DND-41 (cell line): ENCODE measurements around the gene HOXA3.

Source experiments
- ATAC-seq: fragments of 200-7000 bp; cut with Tn5 transposase; 3 replicates; pipeline ENCODE4 v1.9.1; 2021; ENCODE audit warnings: low read depth; ENCODE audit not compliant: insufficient read depth
- DNase-seq: peaks from one replicate; pipeline ENCODE4 v3.0.0-alpha.2; 2020
- H2AFZ ChIP-seq: 2 replicates; pipeline ENCODE4 v1.6.0; 2012; ENCODE audit warnings: low read depth, low read length
- H3K27ac ChIP-seq: 2 replicates; pipeline ENCODE4 v1.5.1; 2012; ENCODE audit warnings: low read length, inconsistent platforms
- H3K27me3 ChIP-seq: fragments of 200-600 bp; sonication (generic); 2 replicates; pipeline ENCODE4 v1.6.0; 2012; ENCODE audit warnings: low read length, mild to moderate bottlenecking, inconsistent platforms; ENCODE audit not compliant: insufficient read depth, poor library complexity
- H3K36me3 ChIP-seq: 2 replicates; pipeline ENCODE4 v1.5.1; 2012; ENCODE audit warnings: low read length, inconsistent platforms; ENCODE audit not compliant: insufficient read depth
- H3K4me1 ChIP-seq: 2 replicates; pipeline ENCODE4 v1.5.1; 2012; ENCODE audit warnings: mild to moderate bottlenecking, low read length; ENCODE audit not compliant: insufficient read depth
- H3K4me2 ChIP-seq: 2 replicates; pipeline ENCODE4 v1.6.0; 2012; ENCODE audit warnings: mild to moderate bottlenecking, moderate library complexity, low read length, inconsistent platforms; ENCODE audit not compliant: insufficient read depth
- H3K4me3 ChIP-seq, 2 experiments: fragments of 200-600 bp in 1 of 2; shearing (Covaris generic) in 1 of 2; 2 replicates each; pipeline ENCODE4 v1.5.1; 2012 to 2016; ENCODE audit warnings: inconsistent platforms in 2 of 2, low read length in 2 of 2, mild to moderate bottlenecking in 2 of 2, low read depth in 1 of 2, moderate library complexity in 1 of 2
- H3K79me2 ChIP-seq: 2 replicates; pipeline ENCODE4 v1.6.0; 2012; ENCODE audit warnings: low read length, inconsistent platforms; ENCODE audit not compliant: insufficient read depth
- H3K9ac ChIP-seq: 2 replicates; pipeline ENCODE4 v1.6.0; 2012; ENCODE audit warnings: low read depth, mild to moderate bottlenecking, inconsistent platforms, low read length, moderate library complexity
- H3K9me3 ChIP-seq: 2 replicates; pipeline ENCODE4 v1.5.1; 2012; ENCODE audit warnings: low read length, moderate library complexity, mild to moderate bottlenecking, inconsistent platforms; ENCODE audit not compliant: insufficient read depth, severe bottlenecking
- H4K20me1 ChIP-seq: 2 replicates; pipeline ENCODE4 v1.6.0; 2012; ENCODE audit warnings: low read length; ENCODE audit not compliant: insufficient read depth
- CTCF ChIP-seq: IDR thresholded peaks from 2 replicates; pipeline ENCODE4 v1.5.1; 2012; ENCODE audit warnings: borderline replicate concordance, low read length, moderate library complexity, mild to moderate bottlenecking; ENCODE audit not compliant: poor library complexity, severe bottlenecking; ENCODE audit errors: extremely low read depth
- EZH2 ChIP-seq: IDR thresholded peaks from 3 replicates; pipeline ENCODE4 v1.6.1; 2012; ENCODE audit warnings: borderline replicate concordance, low read depth, mild to moderate bottlenecking, moderate library complexity, low read length, inconsistent platforms; ENCODE audit not compliant: severe bottlenecking

HOXA3 gene

GRCh38 chr7:27199849-27200760 lies 47.7 kb upstream of the HOXA3 start, which contains the start of gene HOXA13:
HOXA13 (minus strand) TSS chr7:27200091; CDS start chr7:27200077, 14 bp downstream.
- Histone ChIP-seq H3K4me2 (peak within 1 kb of the TSS; percentile 82), H4K20me1 (no peaks in the 10 kb centered on the region), H3K36me3 (no peaks in the 10 kb centered on the region), H3K27me3 (peaks cover 20% of the 10 kb centered on the region), H3K9me3 (no peaks in the 10 kb centered on the region), H3K4me3 (peak within 1 kb of the TSS; percentile 37 to 78; a peak in 3 of 4 replicates), H3K9ac (peak within 1 kb of the TSS; percentile 57), H3K79me2 (no peaks in the 10 kb centered on the region), H3K4me1 (peaks cover 34% of the 10 kb centered on the region), H2AFZ (peak within 1 kb of the TSS; percentile 88), H3K27ac (no peak within 1 kb of the TSS)
- TF ChIP-seq CTCF: peak; percentile 10
- TF ChIP-seq EZH2: no peak
- DNase-seq: peak; percentile 79
- ATAC-seq: peak; percentile 96

GRCh38 chr7:27198871-27199801 lies 46.8 kb upstream of the HOXA3 start:
- Histone ChIP-seq H3K79me2 (no peaks in the 10 kb centered on the region), H3K27me3 (peaks cover 20% of the 10 kb centered on the region), H2AFZ (peak overlapping the region; percentile 52; the same call in 1 of the 2 replicates), H3K4me3 (peak overlapping the region; percentile 20 to 78; a peak in 3 of 4 replicates), H3K27ac (no peak overlapping the region), H3K9ac (peak overlapping the region; percentile 57), H4K20me1 (no peaks in the 10 kb centered on the region), H3K4me1 (peaks cover 34% of the 10 kb centered on the region), H3K9me3 (no peaks in the 10 kb centered on the region), H3K4me2 (peak overlapping the region; percentile 82), H3K36me3 (no peaks in the 10 kb centered on the region)
- DNase-seq: no peak
- ATAC-seq: peak; percentile 38
- TF ChIP-seq CTCF: no peak
- no peak for TF ChIP-seq EZH2

GRCh38 chr7:27198138-27198841 lies 45.9 kb upstream of the HOXA3 start:
- no peak overlapping the region for H3K9ac ChIP-seq
- H3K9me3 ChIP-seq: no peaks in the 10 kb centered on the region
- no peak overlapping the region for H3K4me3 ChIP-seq
- peak overlapping the region; percentile 82; the same call in 1 of the 2 replicates for H3K4me2 ChIP-seq
- H3K36me3 ChIP-seq: no peaks in the 10 kb centered on the region
- no peaks in the 10 kb centered on the region for H3K79me2 ChIP-seq
- no peaks in the 10 kb centered on the region for H4K20me1 ChIP-seq
- ATAC-seq (no peak), DNase-seq (no peak)
- no peak for TF ChIP-seq EZH2
- TF ChIP-seq CTCF: no peak
- no peak overlapping the region for H3K27ac ChIP-seq
- peaks cover 18% of the 10 kb centered on the region for H3K27me3 ChIP-seq
- peaks cover 34% of the 10 kb centered on the region for H3K4me1 ChIP-seq
- H2AFZ ChIP-seq: no peak overlapping the region
